GM18508 (cell line): Measurements from ENCODE around the gene TMEM121.
"Not testable (repeated sequence)": the region's sequence is repeated elsewhere in the genome, so short reads cannot be mapped to it uniquely, and the experiment has no call there.

Experiments
- ATAC-seq: cut with Tn5 transposase; IDR thresholded peaks from one replicate; pipeline ENCODE4 v1.9.1; 2021; ENCODE audit warnings: moderate number of reproducible peaks; ENCODE audit not compliant: insufficient read depth, unreplicated experiment

The TMEM121 gene

DNA sequence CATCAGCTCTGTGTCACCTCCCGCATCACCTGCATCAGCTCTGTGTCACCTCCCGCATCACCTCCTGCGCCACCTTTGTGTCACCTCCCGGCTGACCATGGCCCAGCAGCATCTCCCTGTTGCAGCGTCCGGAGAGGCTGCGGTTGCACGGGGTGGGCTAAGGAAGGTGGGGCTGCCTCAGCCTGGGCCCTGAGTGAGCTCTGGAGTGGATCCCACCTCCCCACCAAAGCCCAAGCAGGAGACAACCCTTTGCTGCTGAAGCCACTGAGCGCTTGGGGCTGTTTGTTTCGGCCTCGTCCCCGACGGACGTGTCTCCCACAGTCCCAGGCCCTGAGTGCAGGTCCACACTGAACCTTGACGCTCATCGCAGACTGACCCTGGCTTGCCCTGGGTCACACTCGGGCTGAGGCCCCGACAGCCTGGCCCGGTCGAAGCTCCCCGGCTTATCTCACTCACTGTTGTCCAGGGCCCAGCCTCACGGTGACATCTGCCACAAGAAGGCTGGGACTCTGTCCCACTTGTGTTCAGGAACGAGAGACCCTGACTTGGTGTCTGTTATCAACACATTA lies 12.2 kb downstream of the TMEM121 start:
- ATAC-seq: no peak

DNA sequence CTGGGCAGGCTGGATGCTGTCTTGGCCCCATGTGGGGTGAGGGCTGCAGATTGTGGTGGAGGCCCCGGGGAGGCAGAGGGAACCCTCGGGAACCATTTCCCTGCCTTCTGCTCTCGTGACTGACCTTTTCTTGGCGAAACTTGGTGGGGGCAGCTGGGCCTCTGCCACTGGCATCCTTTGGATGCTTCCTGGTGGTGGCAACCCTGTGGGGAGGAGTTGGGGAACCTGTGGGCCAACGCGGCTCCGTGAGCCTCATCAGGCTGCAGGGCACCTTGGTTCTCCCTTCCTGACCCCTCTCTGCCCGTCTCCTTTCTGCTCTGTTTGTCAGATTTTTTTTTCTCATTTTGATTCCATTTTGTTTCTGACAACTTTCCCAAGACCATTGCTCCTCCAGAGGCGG lies 14.4 kb downstream of the TMEM121 start:
- ATAC-seq: no peak

DNA sequence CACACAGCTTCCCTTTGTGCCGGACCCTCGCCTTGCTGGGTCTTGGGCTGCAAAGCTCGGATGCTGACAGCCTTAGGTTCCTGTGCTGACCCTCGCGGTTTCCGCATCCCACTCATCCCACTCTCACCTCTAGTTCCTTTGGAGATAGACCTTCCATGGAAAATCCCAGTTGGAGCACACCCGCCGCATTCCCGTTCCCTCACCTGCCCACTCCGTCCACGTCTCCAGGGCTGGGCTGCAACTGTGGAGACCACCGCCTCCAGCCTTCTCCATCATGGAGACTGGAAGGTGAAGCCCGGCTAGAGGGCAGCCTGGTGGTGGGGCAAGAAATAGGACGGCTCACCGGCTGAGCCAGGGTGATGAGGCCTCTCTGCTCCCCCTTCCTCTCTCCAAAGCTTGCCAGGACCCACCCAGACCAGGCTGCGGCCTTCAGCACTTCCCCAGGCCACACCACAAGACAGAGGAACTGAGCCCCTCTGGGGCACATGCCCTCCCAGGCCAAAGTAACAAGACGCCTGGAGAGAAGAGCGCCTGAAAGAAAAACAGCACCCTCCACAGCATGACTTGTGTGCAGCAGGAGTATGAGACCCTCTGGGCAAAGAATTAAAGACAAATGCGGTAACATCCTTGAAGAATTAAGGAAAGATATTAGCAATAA lies 15.0 kb downstream of the TMEM121 start:
- ATAC-seq: no peak

DNA sequence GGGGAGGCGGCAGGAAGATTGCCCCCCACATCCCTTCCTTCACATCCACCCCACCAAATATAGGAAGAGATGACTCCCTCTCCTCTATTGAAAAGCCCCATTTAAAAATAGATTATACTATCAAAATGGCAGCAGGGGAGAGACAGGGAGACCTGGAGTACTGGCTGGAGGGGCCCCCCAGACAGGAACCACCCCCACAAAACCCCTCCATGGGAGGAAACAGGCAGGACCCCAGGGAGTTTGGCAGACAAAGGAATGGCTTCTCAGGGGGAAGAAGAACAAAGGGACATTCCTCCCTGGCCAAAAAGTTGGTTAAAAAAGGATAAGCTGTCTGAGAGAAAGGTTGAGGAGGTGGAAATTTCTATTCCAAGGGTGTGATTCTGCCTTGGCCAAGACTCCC lies 19.3 kb downstream of the TMEM121 start:
- ATAC-seq: not testable (repeated sequence)

DNA sequence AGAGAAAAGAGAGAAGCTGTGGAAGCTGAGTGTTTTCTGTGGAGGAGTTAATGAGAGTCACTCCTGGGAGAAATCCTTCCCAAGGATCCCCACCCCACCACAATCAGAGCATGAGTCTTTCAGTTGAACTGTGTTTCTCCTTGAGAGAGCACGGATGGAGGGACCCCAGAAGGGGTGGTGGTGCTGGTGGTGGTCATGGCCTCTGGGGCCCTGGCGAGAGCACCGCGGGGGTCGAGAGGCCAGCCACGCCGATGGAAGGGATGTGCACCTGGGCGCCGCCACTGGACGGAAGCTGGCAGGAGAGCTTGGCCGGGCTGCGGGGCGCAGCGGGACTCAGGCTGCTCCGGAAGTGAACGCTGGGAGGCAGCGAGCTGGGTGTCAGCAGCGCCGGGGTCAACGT lies 20.0 kb downstream of the TMEM121 start:
- not testable (repeated sequence) for ATAC-seq

DNA sequence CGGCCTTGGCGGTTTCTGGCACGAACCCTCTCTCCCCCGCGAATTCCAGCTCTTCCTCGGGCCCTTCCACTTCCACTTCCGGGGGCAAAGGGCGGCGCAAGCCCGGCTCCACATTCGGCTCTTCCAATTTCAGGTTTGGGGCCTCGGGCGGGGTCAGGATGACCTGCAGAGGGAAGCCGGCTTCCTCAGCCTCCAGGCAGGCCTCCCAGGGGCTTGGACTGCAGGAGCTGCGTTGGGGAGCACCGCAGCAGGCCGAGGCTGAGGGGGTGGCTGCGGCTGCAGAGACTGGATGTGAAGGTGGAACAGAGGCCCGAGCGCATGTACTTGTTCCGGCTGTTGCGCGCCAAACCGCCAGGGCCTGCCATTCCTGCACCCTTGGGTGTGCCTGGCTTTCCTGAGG lies 20.7 kb downstream of the TMEM121 start:
- ATAC-seq: not testable (repeated sequence)

DNA sequence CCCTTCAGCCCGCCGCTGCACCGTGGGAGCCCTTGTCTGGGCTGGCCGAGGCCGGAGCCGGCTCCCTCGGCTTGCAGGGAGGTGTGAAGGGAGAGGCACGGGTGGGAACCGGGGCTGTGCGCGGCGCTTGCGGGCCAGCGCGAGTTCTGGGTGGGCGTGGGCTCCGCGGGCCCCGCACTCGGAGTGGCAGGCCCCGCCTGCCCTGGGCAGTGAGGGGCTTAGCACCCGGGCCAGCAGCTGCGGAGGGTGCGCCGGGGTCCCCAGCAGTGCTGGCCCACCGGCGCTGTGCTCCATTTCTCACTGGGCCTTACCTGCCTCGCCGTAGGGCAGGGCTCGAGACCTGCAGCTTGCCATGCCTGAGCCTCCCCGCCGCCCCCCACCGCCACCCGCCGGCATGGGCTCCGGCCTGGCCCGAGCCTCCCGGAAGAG lies 21.4 kb downstream of the TMEM121 start:
- no peak for ATAC-seq

DNA sequence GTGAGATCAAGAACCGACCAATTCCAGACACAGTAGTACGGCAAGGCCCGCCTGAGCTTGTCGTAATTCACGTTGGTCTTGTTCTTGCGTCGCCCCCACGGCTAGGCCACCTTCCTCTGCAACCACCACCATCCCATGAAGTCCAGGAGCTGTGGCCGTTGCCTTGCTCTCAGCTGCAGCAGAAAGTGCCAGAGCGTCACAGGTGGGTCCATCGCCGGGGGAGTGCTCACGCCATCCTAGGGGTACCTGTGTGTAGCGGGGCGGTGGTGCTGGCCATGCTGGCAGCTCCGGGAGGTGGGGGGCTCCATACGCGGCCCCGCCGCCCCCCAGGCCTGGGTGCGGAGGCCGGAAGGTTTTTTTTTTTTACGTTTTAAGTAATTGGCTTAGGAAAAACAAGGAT lies 23.1 kb downstream of the TMEM121 start:
- no peak for ATAC-seq

DNA sequence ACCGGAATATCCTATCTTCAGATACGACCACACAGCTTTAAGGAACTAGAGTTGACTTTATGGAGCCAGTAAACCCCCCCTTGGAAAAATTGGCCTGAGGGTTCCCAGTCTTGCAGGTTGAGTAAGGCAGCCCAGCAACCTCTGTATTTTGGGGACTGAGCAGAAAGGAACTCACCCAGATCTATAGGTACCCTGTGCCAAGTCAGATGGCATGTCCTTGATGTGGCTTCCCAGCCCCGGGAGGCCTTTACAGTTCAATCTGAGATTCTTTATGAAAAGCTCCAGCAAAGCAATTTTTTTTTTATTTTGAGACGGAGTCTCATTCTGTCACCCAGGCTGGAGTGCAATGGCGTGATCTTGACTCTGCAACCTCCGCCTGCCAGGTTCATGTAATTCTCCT lies 27.6 kb downstream of the TMEM121 start:
- ATAC-seq: no peak

DNA sequence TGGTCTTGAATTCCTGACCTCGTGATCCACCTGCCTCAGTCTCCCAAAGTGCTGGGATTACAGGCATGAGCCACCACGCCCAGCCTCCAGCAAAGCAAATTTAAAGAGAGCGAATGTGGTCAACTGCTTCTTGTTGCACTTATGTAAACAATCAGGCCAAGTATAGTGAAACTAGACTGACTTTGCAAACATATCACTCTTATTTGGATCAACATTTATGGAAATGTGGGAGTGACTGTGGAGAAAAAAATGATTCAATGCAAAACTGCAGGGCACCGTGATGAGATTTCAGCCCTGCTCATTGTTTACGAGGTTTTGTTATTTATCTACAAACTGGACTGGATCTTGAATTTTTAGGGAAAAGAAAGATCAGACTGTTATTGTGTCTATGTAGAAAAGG lies 28.1 kb downstream of the TMEM121 start:
- no peak for ATAC-seq

DNA sequence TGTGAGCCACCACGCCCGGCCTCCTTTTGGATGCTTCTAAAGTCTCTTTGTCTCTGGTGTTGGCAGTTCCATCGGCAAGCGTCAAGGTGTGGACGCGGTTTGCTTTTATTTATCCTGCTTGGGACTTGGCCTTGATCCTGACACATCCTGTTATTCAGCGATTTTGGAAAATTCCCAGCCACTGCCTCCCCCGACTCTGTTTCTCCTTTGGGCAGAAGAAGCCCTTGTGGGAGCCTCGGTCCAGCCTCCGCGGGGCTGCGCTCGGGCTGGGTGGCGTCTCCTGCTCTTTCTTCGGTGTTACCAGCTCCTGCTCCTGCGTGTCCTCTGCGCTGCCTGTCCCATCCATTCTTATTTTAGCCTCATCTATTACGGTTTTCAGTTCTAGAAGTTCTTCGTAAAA lies 31.3 kb downstream of the TMEM121 start:
- ATAC-seq: not testable (repeated sequence)

DNA sequence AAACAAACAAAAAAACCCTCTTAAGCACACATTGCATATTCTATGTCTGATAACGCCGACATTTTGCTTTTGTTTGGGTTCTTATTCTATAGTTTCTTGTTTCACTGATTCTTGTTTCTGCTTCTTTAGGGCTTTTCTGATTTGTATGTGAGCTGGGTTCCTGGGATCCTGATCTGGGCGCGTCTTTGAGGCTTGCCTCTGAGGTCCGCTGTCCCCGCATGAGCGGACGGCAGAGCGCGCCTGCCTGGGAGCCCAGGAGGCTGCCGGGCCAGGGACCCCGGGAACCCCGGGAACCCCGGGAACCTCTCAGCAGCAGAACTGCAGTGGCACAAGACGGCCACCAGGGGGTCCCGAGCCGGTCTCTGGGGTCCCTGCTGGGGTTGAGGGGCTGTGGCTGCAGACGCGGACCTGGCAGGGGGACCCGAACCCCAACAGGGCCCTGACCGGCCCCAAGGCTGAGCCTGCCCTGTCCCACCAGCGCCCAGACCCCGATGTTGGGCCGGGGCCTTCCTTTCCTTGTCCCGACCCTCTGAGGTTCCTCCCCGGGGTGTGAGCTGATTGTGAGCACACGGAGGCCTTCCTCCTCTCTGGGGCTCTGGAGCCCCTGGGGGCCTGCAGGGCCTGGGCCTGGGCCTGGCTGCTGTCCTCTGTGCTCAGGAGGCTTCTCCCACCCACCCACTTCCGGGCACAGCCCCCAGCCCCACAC lies 32.2 kb downstream of the TMEM121 start:
- not testable (repeated sequence) for ATAC-seq

DNA sequence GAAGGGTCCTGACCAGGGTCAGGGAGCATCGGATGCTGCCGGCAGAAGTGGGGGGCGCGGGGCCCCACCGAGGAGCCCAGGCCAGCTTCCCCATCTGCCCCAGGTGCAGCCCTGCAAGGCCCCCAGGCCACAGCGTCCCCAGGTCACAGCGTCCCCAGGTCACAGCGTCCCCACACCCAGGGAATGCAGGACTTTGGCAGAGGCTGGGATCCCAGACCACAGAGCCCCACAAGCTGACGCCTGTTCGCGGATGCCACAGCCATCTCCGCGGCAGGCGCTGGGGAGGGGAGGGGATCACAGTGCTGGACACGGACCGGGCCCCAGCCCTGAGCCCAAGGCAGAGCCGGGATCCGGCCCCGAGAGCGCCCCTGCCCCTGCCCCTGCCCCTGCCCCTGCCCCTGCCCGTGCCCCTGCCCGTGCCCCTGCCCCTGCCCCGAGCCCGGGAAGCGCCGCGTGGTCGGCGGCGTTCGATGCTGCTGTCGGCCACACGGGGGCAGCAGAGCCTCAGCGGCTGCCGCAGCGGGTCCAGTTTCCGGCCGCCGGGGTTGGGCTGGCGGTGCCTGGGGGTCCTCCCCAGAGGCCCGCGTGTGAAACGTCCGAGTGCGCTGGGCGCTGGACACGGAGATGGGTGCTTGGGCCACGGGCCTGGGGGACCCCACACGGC lies 33.1 kb downstream of the TMEM121 start:
- ATAC-seq: not testable (repeated sequence)

DNA sequence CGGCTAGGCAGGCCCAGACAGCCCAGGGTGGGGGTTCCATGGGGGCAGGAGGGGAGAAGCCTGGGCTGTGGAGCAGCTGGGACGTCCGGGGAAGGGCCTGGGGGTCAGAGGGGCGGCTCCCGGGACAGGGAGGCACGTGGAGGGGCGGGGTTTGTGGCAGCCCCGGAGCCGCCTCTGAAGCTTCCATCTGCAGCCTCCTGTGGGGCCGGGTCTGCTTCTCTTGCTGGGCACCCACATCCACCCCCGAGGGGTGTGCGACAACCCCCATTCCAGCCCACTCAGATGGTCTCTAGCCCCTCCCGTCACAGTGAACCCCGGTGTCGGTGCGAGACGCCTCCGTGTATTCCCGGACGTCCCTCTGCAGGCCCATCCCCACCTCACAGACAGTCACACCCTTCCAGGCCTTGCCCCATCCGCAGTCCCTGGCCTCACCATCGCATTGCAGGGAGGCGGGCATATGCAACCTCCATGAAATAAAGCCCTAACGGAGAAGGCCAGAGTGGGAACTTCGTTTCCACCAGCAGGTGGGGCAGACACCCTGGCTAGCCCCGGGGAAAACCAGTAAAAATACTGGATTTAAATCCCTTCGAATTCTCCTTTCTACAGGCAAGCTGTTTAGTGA lies 33.8 kb downstream of the TMEM121 start:
- not testable (repeated sequence) for ATAC-seq

DNA sequence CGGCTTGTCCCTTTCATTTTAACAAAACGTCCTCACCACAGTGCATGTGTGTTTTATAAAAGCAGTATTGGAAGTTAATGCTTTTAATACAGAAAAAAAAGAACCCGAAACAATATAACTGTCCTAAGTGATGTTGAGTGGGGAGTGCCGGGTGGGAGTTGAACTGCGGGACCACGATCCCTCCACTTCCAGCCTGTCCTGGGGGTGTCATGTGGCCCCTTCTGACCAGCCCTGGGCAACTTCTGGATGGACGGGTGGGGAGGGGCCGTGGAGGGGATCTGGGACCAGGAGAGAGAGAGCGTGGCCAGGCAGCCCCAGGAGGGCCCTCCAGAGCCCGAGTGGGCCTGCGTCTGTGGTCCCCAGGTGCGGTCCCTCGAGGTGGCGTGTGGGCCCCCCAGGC lies 35.0 kb downstream of the TMEM121 start:
- ATAC-seq: not testable (repeated sequence)

DNA sequence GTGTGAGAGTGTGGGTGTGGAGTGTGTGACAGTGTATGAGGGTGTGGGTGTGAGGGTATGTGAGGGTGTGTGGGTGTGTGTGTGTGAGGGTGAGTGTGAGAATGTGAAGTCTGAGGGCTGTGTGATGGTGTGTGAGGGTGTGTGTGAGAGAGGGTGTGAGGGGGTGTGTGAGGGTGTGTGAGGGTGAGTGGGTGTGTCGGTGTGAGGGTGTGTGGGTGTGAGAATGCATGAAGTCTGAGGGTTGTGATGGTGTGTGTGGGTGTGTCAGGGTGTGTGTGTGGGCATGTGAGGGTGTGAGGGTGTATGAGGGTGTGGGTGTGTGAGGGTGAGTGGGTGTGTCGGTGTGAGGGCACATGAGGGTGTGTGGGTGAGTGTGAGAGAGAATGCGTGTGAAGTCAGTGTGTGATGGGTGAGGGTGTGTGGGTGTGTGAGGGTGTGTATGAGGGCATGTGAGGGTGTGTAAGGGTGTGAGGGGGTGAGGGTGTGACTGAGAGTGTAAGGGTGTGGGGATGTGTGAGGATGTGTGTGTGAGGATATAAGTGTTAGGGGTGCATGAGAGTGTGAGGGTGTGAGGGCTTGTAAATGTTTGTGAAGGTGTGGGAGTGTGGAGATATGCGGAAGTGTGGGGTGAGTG lies 36.4 kb downstream of the TMEM121 start:
- no peak for ATAC-seq

DNA sequence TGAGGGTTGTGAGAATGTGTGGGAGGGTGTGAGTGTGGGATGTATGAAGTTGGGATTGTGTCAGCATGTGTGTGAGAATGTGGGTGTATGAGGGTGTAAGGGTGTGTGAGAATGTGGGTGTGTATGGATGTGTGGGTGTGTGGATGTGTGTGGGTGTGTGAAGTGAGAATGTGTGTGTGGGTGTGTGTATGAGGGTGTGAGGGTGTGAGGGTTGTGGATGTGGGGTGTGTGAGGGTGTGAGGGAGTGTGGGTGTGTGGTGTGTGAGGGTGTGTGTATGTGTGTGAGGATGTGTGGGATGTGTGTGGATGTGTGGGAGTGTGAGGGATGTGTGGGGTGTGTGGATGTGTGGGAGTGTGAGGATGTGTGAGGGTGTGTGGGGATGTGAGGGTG lies 37.0 kb downstream of the TMEM121 start:
- ATAC-seq: no peak

DNA sequence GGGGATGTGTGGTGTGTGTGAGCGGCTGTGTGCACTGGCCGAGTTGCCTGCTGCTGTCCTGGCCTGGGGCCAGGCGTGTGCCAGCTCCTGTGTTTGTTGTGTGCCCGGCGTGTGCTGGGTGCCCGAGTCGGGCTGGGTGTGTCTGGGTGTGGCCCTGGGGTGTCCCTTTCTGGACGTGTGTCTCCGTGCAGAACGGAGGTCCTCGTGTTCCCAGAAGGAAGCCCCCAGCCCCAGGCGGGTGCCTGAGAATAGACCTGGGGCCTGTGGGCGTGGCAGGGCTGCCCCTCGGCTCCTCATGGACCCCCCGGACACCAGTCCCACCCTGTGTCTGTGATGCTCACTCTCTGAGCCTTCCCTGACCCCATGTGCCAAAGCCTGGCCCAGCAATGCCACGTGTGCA lies 38.2 kb downstream of the TMEM121 start:
- ATAC-seq: not testable (repeated sequence)

DNA sequence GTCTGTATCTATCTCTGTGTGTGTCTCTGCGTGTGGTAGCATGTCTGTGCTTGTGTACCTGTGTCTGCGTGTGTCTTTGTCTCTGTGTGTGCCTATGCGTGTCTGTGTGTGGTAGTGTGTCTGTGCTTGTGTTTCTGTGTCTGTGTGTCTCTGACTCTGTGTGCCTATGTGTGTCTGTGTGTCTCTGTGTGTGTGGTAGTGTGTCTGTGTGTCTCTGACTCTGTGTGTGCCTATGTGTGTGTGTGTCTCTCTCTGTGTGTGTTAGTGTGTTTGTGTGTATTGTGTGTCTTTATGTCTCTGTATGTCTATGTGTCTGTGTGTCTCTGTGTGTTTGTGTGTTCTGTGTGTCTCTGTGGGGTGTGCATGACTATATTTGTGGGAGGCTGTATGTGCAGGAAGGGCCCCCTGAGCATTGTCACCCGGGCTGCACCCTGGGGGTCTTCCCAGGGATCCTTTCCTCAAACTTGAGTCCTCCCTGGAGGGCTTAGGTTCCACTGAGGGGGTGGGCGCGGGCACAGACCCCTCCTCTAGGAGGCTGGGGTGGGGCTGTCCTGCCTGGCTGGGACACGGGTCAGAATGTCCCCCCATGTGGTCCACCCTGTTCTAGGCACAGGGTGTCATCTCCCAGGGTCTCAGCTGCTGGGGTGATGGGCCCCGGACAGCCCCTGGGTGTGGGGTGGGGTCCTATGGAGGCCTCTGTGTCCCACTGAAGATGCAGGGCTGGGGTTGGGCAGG lies 39.0 kb downstream of the TMEM121 start:
- not testable (repeated sequence) for ATAC-seq
